ELF-1 (cell line): ENCODE data around the gene NPY4R.
"Not testable (repeated sequence)": the region's sequence is repeated elsewhere in the genome, so short reads cannot be mapped to it uniquely, and the experiment has no call there.

Experiments
- DNase-seq: peaks from one replicate; pipeline ENCODE4 v3.0.0-alpha.2; 2016; ENCODE audit warnings: low read depth, low spot score

Gene NPY4R

GRCh38 chr10:46465765-46466164 is at the start of gene NPY4R:
NPY4R (minus strand) TSS chr10:46465958; CDS start chr10:46462635, 3,323 bp downstream.
- not testable (repeated sequence) for DNase-seq

- DNase-seq: no peak
These were observed 49.6 kb upstream of the NPY4R start for GRCh38 chr10:46515366-46515765.

GRCh38 chr10:46514899-46515298 is 49.1 kb upstream of the NPY4R start:
- DNase-seq: no peak

- DNase-seq: no peak
These were observed 48.7 kb upstream of the NPY4R start for GRCh38 chr10:46514431-46514861.

- DNase-seq: not testable (repeated sequence)
These were observed 47.6 kb upstream of the NPY4R start for GRCh38 chr10:46513333-46513732.

GRCh38 chr10:46512725-46513124 is 47.0 kb upstream of the NPY4R start:
- not testable (repeated sequence) for DNase-seq

- not testable (repeated sequence) for DNase-seq
These were observed 46.2 kb upstream of the NPY4R start for GRCh38 chr10:46512002-46512401.

- not testable (repeated sequence) for DNase-seq
These were observed 34.2 kb upstream of the NPY4R start for GRCh38 chr10:46499990-46500389.

GRCh38 chr10:46498985-46499703 is 33.4 kb upstream of the NPY4R start:
- not testable (repeated sequence) for DNase-seq

- not testable (repeated sequence) for DNase-seq
These were observed 32.1 kb upstream of the NPY4R start for GRCh38 chr10:46497878-46498277.

GRCh38 chr10:46497401-46497800 is 31.6 kb upstream of the NPY4R start:
- not testable (repeated sequence) for DNase-seq

GRCh38 chr10:46491364-46492114 is 25.8 kb upstream of the NPY4R start:
- not testable (repeated sequence) for DNase-seq

- not testable (repeated sequence) for DNase-seq
These were observed 24.5 kb upstream of the NPY4R start for GRCh38 chr10:46490285-46490684.

- not testable (repeated sequence) for DNase-seq
These were observed 20.7 kb upstream of the NPY4R start for GRCh38 chr10:46486459-46486858.

GRCh38 chr10:46474746-46475320 is 9.1 kb upstream of the NPY4R start:
- not testable (repeated sequence) for DNase-seq

GRCh38 chr10:46473758-46474157 is 8.0 kb upstream of the NPY4R start:
- not testable (repeated sequence) for DNase-seq

- DNase-seq: not testable (repeated sequence)
These were observed 4.4 kb upstream of the NPY4R start for GRCh38 chr10:46470134-46470533.

- DNase-seq: not testable (repeated sequence)
These were observed 2.5 kb upstream of the NPY4R start for GRCh38 chr10:46468119-46468809.

GRCh38 chr10:46463608-46464007 is 2.1 kb downstream of the NPY4R start:
- not testable (repeated sequence) for DNase-seq

GRCh38 chr10:46462276-46462675 is 3.5 kb downstream of the NPY4R start:
- not testable (repeated sequence) for DNase-seq

GRCh38 chr10:46459579-46459978 is 6.2 kb downstream of the NPY4R start:
- not testable (repeated sequence) for DNase-seq

GRCh38 chr10:46457071-46457470 is 8.7 kb downstream of the NPY4R start:
- not testable (repeated sequence) for DNase-seq
